Measurements from ENCODE around the gene CDYL2. TPM values are rescaled to one million over a fixed set of nuclear protein-coding genes. Genes with fewer than 3 reads are reported as not detected.

CDYL2 gene
- total RNA-seq, 3 donors from 2014 or later, result 6.3 to 8.9 (median 7.5) TPM

GRCh38 chr16:80587071-80587470 lies 217.3 kb downstream of the CDYL2 start:
- DNase-seq, result no peak
- H3K36me3 ChIP-seq (ENCODE audit: low read depth), result no peaks in the 10 kb centered on the region
- intact Hi-C loops (cut with DNase I, micrococcal nuclease), result no loop called here
- no peak for ATAC-seq
- no peak for TF ChIP-seq CTCF (IDR thresholded peaks at IDR 0.05)
- H3K4me1 ChIP-seq (ENCODE audit: low read depth), result no peaks in the 10 kb centered on the region
- H3K9me3 ChIP-seq, result no peaks in the 10 kb centered on the region
- H3K4me3 ChIP-seq, result no peak overlapping the region

- H3K4me3 ChIP-seq, result no peak overlapping the region
- ATAC-seq, result no peak
- no peaks in the 10 kb centered on the region for H3K4me1 ChIP-seq (ENCODE audit: low read depth)
- intact Hi-C loops (cut with DNase I, micrococcal nuclease), result no loop called here
- H3K36me3 ChIP-seq (ENCODE audit: low read depth), result no peaks in the 10 kb centered on the region
- no peaks in the 10 kb centered on the region for H3K9me3 ChIP-seq
- TF ChIP-seq CTCF (IDR thresholded peaks at IDR 0.05), result no peak
- DNase-seq, result no peak
Observed at GRCh38 chr16:80586476-80586875, 217.9 kb downstream of the CDYL2 start.

GRCh38 chr16:80585764-80586163 lies 218.6 kb downstream of the CDYL2 start:
- TF ChIP-seq CTCF (IDR thresholded peaks at IDR 0.05), result no peak
- H3K36me3 ChIP-seq (ENCODE audit: low read depth), result no peaks in the 10 kb centered on the region
- intact Hi-C loops (cut with DNase I, micrococcal nuclease), result no loop called here

GRCh38 chr16:80583466-80583865 lies 220.9 kb downstream of the CDYL2 start:
- no peak for TF ChIP-seq CTCF (IDR thresholded peaks at IDR 0.05)
- Histone ChIP-seq H3K4me3 (no peak overlapping the region), H3K9me3 (no peaks in the 10 kb centered on the region), H3K4me1 (ENCODE audit: low read depth) (no peaks in the 10 kb centered on the region), H3K36me3 (ENCODE audit: low read depth) (no peaks in the 10 kb centered on the region)
- peak in 1 of 3 donors; percentile 16 for DNase-seq
- peak; percentile 22 for ATAC-seq
- intact Hi-C loops (cut with DNase I, micrococcal nuclease), result no loop called here

More at GRCh38 chr16:80585764-80586163, 218.6 kb downstream of the CDYL2 start:
- H3K4me3 ChIP-seq, result no peak overlapping the region
- DNase-seq, result no peak
- H3K9me3 ChIP-seq, result no peaks in the 10 kb centered on the region
- no peaks in the 10 kb centered on the region for H3K4me1 ChIP-seq (ENCODE audit: low read depth)
- no peak for ATAC-seq

GRCh38 chr16:80580109-80580832 lies 224.1 kb downstream of the CDYL2 start:
- ATAC-seq, result peak; percentile 70
- Histone ChIP-seq H3K36me3 (ENCODE audit: low read depth) (no peaks in the 10 kb centered on the region), H3K4me3 (no peak overlapping the region), H3K4me1 (ENCODE audit: low read depth) (no peaks in the 10 kb centered on the region), H3K9me3 (no peaks in the 10 kb centered on the region)
- DNase-seq, result peak in 1 of 3 donors; percentile 14
- intact Hi-C loops (cut with DNase I, micrococcal nuclease), result no loop called here
- no peak for TF ChIP-seq CTCF (IDR thresholded peaks at IDR 0.05)
